ENCODE measurements around the gene ZFHX3.

DNA sequence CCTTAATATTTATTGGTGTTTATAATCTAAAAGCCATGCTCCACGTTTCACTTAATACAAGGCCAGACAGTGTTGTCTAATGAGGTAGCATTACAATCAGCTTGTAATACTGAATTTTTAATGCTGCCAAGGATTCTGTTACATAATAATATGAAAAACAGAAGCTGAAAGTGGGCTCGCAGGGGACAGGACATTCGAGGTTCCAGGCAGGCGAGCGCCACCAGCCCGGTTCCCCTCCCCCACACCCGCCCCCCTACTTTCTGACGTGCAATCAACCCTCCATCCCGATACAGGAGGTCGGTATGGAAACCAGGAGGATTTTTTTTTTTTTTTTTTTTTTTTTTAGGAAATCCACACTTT is 6.2 kb upstream of the ZFHX3 start:
- TF ChIP-seq, protein P1, sequence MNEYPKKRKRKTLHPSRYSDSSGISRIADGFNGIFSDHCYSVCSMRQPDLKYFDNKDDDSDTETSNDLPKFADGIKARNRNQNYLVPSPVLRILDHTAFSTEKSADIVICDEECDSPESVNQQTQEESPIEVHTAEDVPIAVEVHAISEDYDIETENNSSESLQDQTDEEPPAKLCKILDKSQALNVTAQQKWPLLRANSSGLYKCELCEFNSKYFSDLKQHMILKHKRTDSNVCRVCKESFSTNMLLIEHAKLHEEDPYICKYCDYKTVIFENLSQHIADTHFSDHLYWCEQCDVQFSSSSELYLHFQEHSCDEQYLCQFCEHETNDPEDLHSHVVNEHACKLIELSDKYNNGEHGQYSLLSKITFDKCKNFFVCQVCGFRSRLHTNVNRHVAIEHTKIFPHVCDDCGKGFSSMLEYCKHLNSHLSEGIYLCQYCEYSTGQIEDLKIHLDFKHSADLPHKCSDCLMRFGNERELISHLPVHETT (CRISPR knock-in tag; conservative IDR thresholded peaks at IDR 0.05 in 1 of 2, IDR thresholded peaks at IDR 0.05 in 1 of 2): no peak
- TF ChIP-seq ATF7 (IDR thresholded peaks at IDR 0.05) (no peak), BRCA1 (IDR thresholded peaks at IDR 0.05) (no peak), BRCA1 (CRISPR knock-in tag; IDR thresholded peaks at IDR 0.05) (no peak)

Measured in K562 (cell line).